DOHH2 (cell line): ENCODE measurements around the gene MED12.
"Not testable (repeated sequence)": the region's sequence is repeated elsewhere in the genome, so short reads cannot be mapped to it uniquely, and the experiment has no call there.

Source experiments
- EZH2phosphoT487 ChIP-seq: fragments of 200-600 bp; sonication (generic); IDR thresholded peaks from 2 replicates; pipeline ENCODE4 v1.6.1; 2017; ENCODE audit warnings: borderline replicate concordance, mild to moderate bottlenecking, antibody characterized with exemption, low read length, moderate library complexity, mixed read lengths
- TF ChIP-seq, protein P1 (sequence below): fragments of 200-600 bp; sonication (generic); IDR thresholded peaks from one replicate; pipeline ENCODE4 v1.5.1; 2014; ENCODE audit warnings: antibody characterized with exemption, mild to moderate bottlenecking, low read depth, low read length; ENCODE audit not compliant: poor library complexity, severe bottlenecking

DNA sequence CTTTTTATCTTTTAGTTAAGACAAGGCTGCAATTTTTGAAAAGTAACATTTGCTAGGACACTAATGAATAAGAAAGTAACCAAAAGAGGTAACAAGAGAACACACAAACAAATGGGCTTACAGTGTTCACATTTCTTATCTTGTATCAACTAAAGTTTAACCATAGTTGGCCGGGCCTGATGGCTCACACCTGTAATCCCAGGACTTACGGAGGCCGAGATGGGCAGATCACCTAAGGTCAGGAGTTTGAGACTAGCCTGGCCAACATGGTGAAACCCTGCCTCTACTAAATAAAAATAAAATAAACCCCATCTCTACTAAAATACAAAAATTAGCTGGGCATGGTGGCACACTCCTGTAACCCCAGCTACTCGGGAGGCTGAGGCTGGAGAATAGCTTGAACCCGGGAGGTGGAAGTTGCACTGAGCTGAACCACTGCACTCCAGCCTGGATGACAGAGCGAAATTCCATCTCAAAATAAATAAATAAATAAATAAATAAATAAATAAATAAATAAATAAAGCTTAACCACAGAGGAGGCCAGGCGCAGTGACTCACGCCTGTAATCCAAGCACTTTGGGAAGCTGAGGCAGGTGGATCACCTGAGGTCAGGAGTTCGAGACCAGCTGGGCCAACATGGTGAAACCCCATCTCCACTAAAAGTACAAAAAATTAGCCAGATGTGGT, 62.3 kb downstream of the MED12 start:
- TF ChIP-seq, protein P1, sequence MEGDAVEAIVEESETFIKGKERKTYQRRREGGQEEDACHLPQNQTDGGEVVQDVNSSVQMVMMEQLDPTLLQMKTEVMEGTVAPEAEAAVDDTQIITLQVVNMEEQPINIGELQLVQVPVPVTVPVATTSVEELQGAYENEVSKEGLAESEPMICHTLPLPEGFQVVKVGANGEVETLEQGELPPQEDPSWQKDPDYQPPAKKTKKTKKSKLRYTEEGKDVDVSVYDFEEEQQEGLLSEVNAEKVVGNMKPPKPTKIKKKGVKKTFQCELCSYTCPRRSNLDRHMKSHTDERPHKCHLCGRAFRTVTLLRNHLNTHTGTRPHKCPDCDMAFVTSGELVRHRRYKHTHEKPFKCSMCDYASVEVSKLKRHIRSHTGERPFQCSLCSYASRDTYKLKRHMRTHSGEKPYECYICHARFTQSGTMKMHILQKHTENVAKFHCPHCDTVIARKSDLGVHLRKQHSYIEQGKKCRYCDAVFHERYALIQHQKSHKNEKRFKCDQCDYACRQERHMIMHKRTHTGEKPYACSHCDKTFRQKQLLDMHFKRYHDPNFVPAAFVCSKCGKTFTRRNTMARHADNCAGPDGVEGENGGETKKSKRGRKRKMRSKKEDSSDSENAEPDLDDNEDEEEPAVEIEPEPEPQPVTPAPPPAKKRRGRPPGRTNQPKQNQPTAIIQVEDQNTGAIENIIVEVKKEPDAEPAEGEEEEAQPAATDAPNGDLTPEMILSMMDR = not testable (repeated sequence)
- not testable (repeated sequence) for TF ChIP-seq EZH2phosphoT487
